Mesendoderm (in vitro differentiated cells): Measurements from ENCODE around the gene DCUN1D2.
A peak's percentile ranks its signal among the peaks of the same experiment; 100 is the strongest.

Source experiments
- DNase-seq: peaks from one replicate; pipeline ENCODE4 v3.0.0; 2013
- H2AK5ac ChIP-seq: 2 replicates; pipeline ENCODE4 v1.6.1; 2013; ENCODE audit warnings: low read length, inconsistent platforms
- H2BK120ac ChIP-seq: 2 replicates; pipeline ENCODE4 v1.6.1; 2013; ENCODE audit warnings: low read depth, mild to moderate bottlenecking, low read length, moderate library complexity, mixed read lengths
- H2BK15ac ChIP-seq: replicated peaks from 2 replicates; pipeline ENCODE4 v1.6.1; 2013; ENCODE audit warnings: low read depth, mild to moderate bottlenecking, moderate library complexity
- H2BK5ac ChIP-seq: 2 replicates; pipeline ENCODE4 v1.6.1; 2013; ENCODE audit warnings: low read length, inconsistent platforms
- H3K18ac ChIP-seq: 2 replicates; pipeline ENCODE4 v1.6.1; 2013; ENCODE audit warnings: mild to moderate bottlenecking, low read length, mixed read lengths
- H3K23ac ChIP-seq: one replicate; pipeline ENCODE4 v1.6.1; 2013; ENCODE audit warnings: low read length
- H3K27ac ChIP-seq: 2 replicates; pipeline ENCODE4 v1.5.1; 2013; ENCODE audit warnings: low read depth, mild to moderate bottlenecking, inconsistent platforms, low read length, moderate library complexity
- H3K27me3 ChIP-seq: 2 replicates; pipeline ENCODE4 v1.6.1; 2013; ENCODE audit warnings: low read length, control low read depth, mild to moderate bottlenecking, inconsistent platforms; ENCODE audit not compliant: insufficient read depth, poor library complexity
- H3K36me3 ChIP-seq: 2 replicates; pipeline ENCODE4 v1.6.1; 2013; ENCODE audit warnings: low read length, inconsistent platforms; ENCODE audit not compliant: control insufficient read depth, insufficient read depth
- H3K4ac ChIP-seq: one replicate; pipeline ENCODE4 v1.6.1; 2013; ENCODE audit warnings: low read depth, mild to moderate bottlenecking, low read length, moderate library complexity
- H3K4me1 ChIP-seq: 2 replicates; pipeline ENCODE4 v1.6.1; 2013; ENCODE audit warnings: low read depth, low read length, inconsistent platforms; ENCODE audit not compliant: control insufficient read depth
- H3K4me2 ChIP-seq: 2 replicates; pipeline ENCODE4 v1.6.1; 2013; ENCODE audit warnings: low read length
- H3K4me3 ChIP-seq: 2 replicates; pipeline ENCODE4 v1.5.1; 2013; ENCODE audit warnings: mild to moderate bottlenecking, low read length
- H3K56ac ChIP-seq: one replicate; pipeline ENCODE4 v1.6.1; 2013; ENCODE audit warnings: low read length
- H3K79me1 ChIP-seq: 2 replicates; pipeline ENCODE4 v1.6.1; 2013; ENCODE audit warnings: low read length, inconsistent platforms
- H3K79me2 ChIP-seq: 2 replicates; pipeline ENCODE4 v1.6.1; 2013; ENCODE audit warnings: mild to moderate bottlenecking, low read length; ENCODE audit not compliant: control insufficient read depth, insufficient read depth
- H3K9ac ChIP-seq: 2 replicates; pipeline ENCODE4 v1.6.1; 2013; ENCODE audit warnings: low read length, inconsistent platforms
- H4K5ac ChIP-seq: one replicate; pipeline ENCODE4 v1.6.1; 2013; ENCODE audit warnings: low read length
- H4K8ac ChIP-seq: one replicate; pipeline ENCODE4 v1.6.1; 2013; ENCODE audit warnings: low read depth, mild to moderate bottlenecking, control low read depth, low read length, moderate library complexity
- WGBS: extraction: QIAGEN DNeasy Blood & Tissue Kit; methylation state at CpG from one replicate; pipeline ENCODE4 v1.1.7; 2013; ENCODE audit warnings: low lambda C conversion rate, missing lambda C conversion rate; ENCODE audit not compliant: insufficient coverage; ENCODE audit errors: extremely low coverage; 5-methylcytosine and 5-hydroxymethylcytosine counted together

The DCUN1D2 gene

GRCh38 chr13:113499936-113500335, 9.4 kb upstream of the DCUN1D2 start:
- Histone ChIP-seq H2BK5ac (no peak overlapping the region), H3K56ac (no peak overlapping the region), H3K79me1 (peaks cover 9% of the 10 kb centered on the region), H3K4ac (no peak overlapping the region), H4K8ac (no peak overlapping the region), H3K4me1 (peaks cover 5% of the 10 kb centered on the region), H3K23ac (no peak overlapping the region), H4K5ac (no peak overlapping the region), H3K36me3 (peaks cover 11% of the 10 kb centered on the region), H3K4me3 (no peak overlapping the region), H3K79me2 (peaks cover 10% of the 10 kb centered on the region), H2AK5ac (no peak overlapping the region), H3K18ac (no peak overlapping the region), H3K27ac (no peak overlapping the region), H3K4me2 (no peak overlapping the region), H3K9ac (no peak overlapping the region), H3K27me3 (no peaks in the 10 kb centered on the region), H2BK15ac (no peak overlapping the region), H2BK120ac (no peak overlapping the region)
- no peak for DNase-seq
- WGBS = no CpG with 5 or more reads among the region's 4 CpGs

- Histone ChIP-seq H3K36me3 (peaks cover 11% of the 10 kb centered on the region), H3K56ac (no peak overlapping the region), H2BK120ac (no peak overlapping the region), H3K23ac (no peak overlapping the region), H3K27ac (no peak overlapping the region), H2BK15ac (no peak overlapping the region), H2AK5ac (no peak overlapping the region), H3K27me3 (no peaks in the 10 kb centered on the region), H4K8ac (no peak overlapping the region), H3K4me2 (no peak overlapping the region), H3K79me2 (peaks cover 14% of the 10 kb centered on the region), H3K4me3 (no peak overlapping the region), H4K5ac (no peak overlapping the region), H3K4ac (no peak overlapping the region), H3K18ac (no peak overlapping the region), H2BK5ac (no peak overlapping the region), H3K79me1 (peaks cover 13% of the 10 kb centered on the region), H3K4me1 (peaks cover 5% of the 10 kb centered on the region), H3K9ac (no peak overlapping the region)
- DNase-seq = no peak
- WGBS = no CpG with 5 or more reads among the region's 6 CpGs
Observed at GRCh38 chr13:113498905-113499304, 8.4 kb upstream of the DCUN1D2 start.

- H3K9ac ChIP-seq = no peak overlapping the region
- H3K79me1 ChIP-seq = peaks cover 18% of the 10 kb centered on the region
- no peak overlapping the region for H3K23ac ChIP-seq
- H4K8ac ChIP-seq = no peak overlapping the region
- H3K36me3 ChIP-seq = peaks cover 11% of the 10 kb centered on the region
- no peak overlapping the region for H2BK15ac ChIP-seq
- no peak overlapping the region for H3K56ac ChIP-seq
- H3K4me2 ChIP-seq = no peak overlapping the region
- no peak overlapping the region for H2BK5ac ChIP-seq
- no CpG with 5 or more reads among the region's 1 CpG for WGBS
- peaks cover 10% of the 10 kb centered on the region for H3K4me1 ChIP-seq
- H2BK120ac ChIP-seq = no peak overlapping the region
- peaks cover 16% of the 10 kb centered on the region for H3K79me2 ChIP-seq
- H3K27ac ChIP-seq = no peak overlapping the region
- H2AK5ac ChIP-seq = no peak overlapping the region
- H3K4ac ChIP-seq = no peak overlapping the region
- H3K4me3 ChIP-seq = no peak overlapping the region
- no peaks in the 10 kb centered on the region for H3K27me3 ChIP-seq
- no peak overlapping the region for H4K5ac ChIP-seq
- peak; percentile 50 for DNase-seq
- H3K18ac ChIP-seq = no peak overlapping the region
Observed at GRCh38 chr13:113497217-113497616, 6.7 kb upstream of the DCUN1D2 start.

- H3K27ac ChIP-seq = peak overlapping the region; percentile 54
- no peak overlapping the region for H3K4me3 ChIP-seq
Observed at GRCh38 chr13:113495494-113496210, 5.1 kb upstream of the DCUN1D2 start.

GRCh38 chr13:113493315-113493951, 2.9 kb upstream of the DCUN1D2 start:
- no peak overlapping the region for H2BK5ac ChIP-seq
- H3K23ac ChIP-seq = no peak overlapping the region
- H3K27ac ChIP-seq = peak overlapping the region; percentile 17
- H2AK5ac ChIP-seq = no peak overlapping the region
- H3K79me1 ChIP-seq = peaks cover 33% of the 10 kb centered on the region
- H3K9ac ChIP-seq = peak overlapping the region; percentile 25
- no peak overlapping the region for H4K8ac ChIP-seq
- no peak overlapping the region for H3K56ac ChIP-seq
- no peak overlapping the region for H3K4me3 ChIP-seq
- no peaks in the 10 kb centered on the region for H3K27me3 ChIP-seq
- no peak overlapping the region for H3K18ac ChIP-seq
- no CpG with 5 or more reads among the region's 5 CpGs for WGBS
- peaks cover 16% of the 10 kb centered on the region for H3K4me1 ChIP-seq
- H4K5ac ChIP-seq = no peak overlapping the region
- H3K79me2 ChIP-seq = peaks cover 36% of the 10 kb centered on the region
- no peak overlapping the region for H2BK15ac ChIP-seq
- H3K36me3 ChIP-seq = peaks cover 4% of the 10 kb centered on the region
- peak; percentile 81 for DNase-seq
- H2BK120ac ChIP-seq = no peak overlapping the region
- no peak overlapping the region for H3K4ac ChIP-seq
- peak overlapping the region; percentile 11 for H3K4me2 ChIP-seq

More at GRCh38 chr13:113495494-113496210, 5.1 kb upstream of the DCUN1D2 start:
- Histone ChIP-seq H3K79me1 (peaks cover 21% of the 10 kb centered on the region), H3K4me1 (peaks cover 10% of the 10 kb centered on the region), H3K56ac (peak overlapping the region; percentile 75), H3K79me2 (peaks cover 22% of the 10 kb centered on the region), H3K27me3 (no peaks in the 10 kb centered on the region), H2BK120ac (no peak overlapping the region), H2AK5ac (no peak overlapping the region), H3K4ac (no peak overlapping the region), H4K8ac (no peak overlapping the region), H3K23ac (no peak overlapping the region), H4K5ac (no peak overlapping the region), H2BK15ac (no peak overlapping the region), H3K18ac (no peak overlapping the region), H2BK5ac (peak overlapping the region; percentile 21), H3K9ac (peak overlapping the region; percentile 41), H3K4me2 (peak overlapping the region; percentile 47), H3K36me3 (peaks cover 6% of the 10 kb centered on the region)
- no CpG with 5 or more reads among the region's 26 CpGs for WGBS
- peak; percentile 93 for DNase-seq
